HG03159 (cell line): Measurements from ENCODE around the gene SMIM44.

Source experiments
- ATAC-seq: cut with Tn5 transposase; IDR thresholded peaks from one replicate; pipeline ENCODE4 v1.9.1; 2021; ENCODE audit warnings: mild to moderate bottlenecking, moderate library complexity; ENCODE audit not compliant: unreplicated experiment

Gene SMIM44

DNA sequence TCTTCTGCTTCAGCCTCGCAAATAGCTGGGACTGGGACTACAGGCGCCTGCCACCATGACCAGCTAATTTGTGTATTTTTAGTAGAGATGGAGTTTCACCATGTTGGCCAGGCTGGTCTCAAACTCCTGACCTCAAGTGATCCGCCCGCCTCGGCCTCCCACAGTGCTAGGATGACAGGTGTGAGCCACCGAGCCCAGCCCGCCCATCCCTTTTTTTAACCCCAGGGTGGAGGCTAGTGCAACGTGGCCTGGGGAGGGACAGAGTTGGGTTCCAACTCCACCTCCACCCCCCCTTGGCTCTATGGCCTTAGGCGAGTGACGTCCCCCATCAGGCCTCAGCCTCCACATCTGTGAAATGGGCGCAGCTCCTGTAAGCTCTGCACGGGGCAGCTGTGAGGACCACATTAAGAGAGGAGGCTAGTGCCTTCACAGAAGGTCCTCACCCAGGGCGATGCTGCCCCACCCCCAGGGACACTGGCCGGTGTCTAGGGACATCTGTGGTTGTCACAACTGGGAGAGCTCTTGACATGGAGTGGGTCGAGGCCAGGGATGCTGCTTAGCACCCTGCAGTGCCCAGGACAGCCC is 40.7 kb downstream of the SMIM44 start:
- ATAC-seq = no peak

DNA sequence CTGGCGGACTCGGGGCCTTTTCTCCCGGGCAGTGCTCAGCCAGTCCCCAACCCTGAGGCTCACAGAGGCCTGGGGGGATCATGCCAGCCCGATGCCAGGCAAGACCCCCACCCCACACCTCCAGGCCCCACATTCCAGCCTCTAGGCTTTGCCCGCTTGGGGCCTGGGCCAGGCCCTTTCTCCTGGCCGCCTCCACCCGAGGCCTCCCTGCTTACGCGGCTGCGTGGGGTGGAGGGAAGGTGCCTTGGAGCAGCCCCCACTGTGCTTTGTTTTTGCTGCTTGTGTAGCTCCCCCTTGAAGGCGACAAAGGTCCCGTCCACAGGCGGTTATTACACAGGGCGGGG is 41.3 kb downstream of the SMIM44 start:
- ATAC-seq = no peak

DNA sequence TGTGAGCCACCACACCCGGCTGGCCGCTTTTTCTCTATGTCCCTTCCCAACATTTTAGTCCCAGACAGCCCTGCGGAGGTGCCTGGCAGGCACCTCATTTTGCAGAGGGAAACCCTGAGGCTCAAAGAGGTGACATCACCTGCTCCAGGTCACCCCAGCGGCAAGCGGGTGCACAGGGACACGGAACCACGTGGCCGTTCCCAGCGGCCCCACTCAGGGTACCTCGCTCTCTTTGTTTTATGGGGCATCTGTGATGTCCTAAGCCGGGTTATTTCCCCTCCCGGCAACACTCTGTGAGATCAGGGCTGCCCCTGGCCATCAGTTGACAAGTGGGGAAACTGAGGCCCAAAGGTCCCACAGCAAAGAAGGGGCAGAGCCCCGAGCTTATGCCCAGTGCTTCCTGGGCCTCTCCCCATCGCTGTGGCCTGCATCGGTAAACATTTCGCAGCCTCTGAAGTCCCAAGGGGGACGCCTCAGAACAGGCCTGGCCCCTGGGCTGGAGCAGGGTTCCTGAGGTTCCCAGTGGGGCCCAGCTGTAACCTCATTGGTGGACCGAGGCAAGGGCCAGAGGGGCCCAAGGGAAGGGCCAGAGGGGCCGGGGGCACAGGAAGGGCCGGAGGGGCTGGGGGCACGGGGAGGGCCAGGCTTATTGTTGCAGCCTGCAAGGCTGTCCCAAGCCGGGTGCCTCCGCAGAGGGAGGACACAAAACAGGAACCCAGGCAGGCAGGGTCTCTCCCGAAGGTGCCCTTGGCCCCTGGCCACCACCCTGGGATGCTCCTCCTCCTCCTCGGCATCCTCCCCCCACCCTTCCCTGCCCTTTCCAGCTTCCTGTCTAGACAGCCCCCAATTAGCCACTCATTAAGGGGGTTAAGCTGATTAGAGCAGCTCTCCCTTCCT is 41.9 kb downstream of the SMIM44 start:
- no peak for ATAC-seq

DNA sequence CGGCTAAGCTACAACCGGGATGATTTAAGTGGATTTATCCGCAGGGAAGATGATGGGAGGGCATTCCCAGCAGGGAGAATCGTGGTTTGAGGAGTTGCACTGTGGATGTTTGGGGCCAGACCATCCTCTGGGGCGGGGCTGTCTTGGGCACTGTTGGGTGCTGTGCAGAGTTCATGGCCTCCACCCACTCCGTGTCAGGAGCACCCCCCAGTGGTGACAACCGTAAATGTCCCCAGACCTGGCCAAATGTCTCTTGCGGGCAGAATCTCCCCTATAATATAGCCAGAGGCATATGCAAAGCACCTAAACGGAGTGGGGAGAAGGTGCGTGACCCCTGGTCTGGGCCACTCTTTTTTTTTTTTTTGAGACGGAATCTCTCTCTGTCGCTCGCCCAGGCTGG is 43.2 kb downstream of the SMIM44 start:
- ATAC-seq = no peak

DNA sequence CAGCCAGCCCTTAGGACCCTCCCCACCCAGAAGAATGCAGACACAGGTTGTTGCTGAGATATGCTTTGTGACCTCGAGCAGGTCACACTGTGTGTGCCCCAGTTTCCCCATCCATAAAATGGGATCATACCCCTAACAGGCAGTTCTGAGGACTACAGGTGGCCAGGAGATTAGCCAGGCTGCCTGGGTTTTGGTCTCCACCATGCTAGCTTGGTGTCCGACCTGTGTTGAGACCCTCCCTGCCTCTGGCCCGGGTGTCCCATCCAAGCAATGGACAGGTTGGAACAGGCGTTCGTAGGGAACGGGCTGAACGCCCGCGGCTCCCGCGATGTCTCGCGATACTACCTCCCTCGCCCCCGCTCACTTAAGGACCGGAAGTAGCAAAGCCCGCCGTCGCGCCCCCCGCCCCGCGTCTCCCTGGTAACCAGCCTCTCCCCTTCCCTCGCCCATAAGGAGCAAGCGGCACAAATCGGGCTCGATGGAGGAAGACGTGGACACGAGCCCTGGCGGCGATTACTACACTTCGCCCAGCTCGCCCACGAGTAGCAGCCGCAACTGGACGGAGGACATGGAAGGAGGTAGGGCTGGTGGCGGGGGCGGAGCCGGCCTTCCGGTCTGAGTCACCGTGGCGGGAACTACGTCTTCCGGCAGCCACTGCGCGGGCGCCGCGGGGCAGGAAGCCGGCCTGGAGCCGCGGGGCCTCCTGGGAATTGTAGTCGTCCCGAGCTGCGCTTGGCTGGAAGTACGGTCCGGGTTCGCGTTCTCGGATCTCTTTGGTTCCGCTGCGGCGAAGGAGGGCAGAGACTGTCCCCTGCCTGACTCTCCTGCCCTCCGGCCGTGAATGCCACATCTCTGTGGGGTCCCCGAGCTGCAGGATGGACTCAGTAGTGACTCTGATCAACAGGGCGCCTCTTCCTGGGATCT is 48.3 kb downstream of the SMIM44 start:
- peak; percentile 90 for ATAC-seq

DNA sequence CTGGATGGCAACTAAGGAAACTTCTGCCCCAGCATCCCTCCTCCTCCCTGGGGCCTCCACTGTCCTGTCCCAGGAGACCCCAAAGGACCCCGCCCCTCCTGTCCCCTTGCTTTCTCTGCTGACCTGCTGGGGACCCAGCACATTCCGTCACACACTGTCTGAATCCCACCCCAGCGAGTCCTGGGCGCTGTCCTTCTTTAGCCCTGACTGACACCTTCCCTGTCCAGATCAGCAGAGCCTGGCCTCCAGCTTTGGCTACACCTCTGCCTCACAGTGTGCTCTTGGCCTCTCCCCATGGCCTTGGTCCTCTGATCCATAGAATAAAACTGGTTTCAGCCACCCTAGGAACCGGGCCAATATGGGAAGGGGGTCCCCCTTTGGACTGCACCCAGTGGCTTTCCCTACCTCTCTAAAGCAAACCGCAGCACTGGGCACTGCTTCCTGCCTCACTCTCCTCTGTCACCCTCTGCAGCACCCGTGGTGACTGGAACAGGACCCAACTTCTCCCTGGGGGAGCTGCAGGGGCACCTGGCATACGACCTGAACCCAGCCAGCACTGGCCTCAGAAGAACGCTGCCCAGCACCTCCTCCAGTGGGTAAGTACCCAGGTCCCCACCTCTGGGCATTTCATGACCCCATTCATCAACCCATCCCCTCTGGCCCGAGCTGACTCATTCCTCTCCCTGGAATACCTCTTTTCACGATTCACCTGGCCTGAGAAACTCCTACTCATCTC is 49.3 kb downstream of the SMIM44 start:
- ATAC-seq = no peak

DNA sequence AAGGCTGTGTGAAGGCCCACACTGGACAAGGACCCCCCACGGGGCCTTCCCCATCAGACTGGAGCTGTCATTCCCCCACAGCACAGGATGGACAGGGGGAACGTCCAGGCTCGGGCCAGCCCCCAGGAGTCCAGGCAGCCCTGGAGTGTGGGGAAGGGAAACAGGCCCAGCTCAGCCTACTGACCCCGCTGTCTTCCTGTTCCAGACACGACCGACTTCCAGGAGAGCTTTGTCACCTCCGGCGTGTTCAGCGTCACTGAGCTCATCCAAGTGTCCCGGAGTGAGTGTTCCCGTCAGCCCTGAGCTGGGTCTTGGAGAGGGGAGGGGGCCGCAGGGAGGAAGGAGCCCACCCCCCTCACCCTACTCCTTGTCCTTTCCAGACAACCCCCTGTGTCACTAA is 49.9 kb downstream of the SMIM44 start:
- no peak for ATAC-seq
